ENCODE data around the gene DEFB125. TPM values are rescaled to one million over a fixed set of nuclear protein-coding genes. Genes with fewer than 3 reads are reported as not detected.

Gene DEFB125
- total RNA-seq, 1 experiment from 2014 or later, result not detected

- no peak for DNase-seq (ENCODE audit: low spot score)
- in situ Hi-C loops (cut with HindIII; ENCODE audit: low sequenced_read_pairs), result no loop called here
Measured at GRCh38 chr20:137668-138490, 50.4 kb downstream of the DEFB125 start.

- in situ Hi-C loops (cut with HindIII; ENCODE audit: low sequenced_read_pairs), result no loop called here
- no peak for DNase-seq (ENCODE audit: low spot score)
Measured at GRCh38 chr20:142290-142689, 54.8 kb downstream of the DEFB125 start, which contains the start of gene DEFB126. Gene DEFB126 (plus strand): TSS chr20:142590. CDS start chr20:142629, 39 bp downstream.

- DNase-seq (ENCODE audit: low spot score), result no peak
- in situ Hi-C loops (cut with HindIII; ENCODE audit: low sequenced_read_pairs), result no loop called here
Measured at GRCh38 chr20:145877-146276, 58.4 kb downstream of the DEFB125 start.

Other genes starting within 250 kb of the DEFB125 start
- gene DEFB126, start 54.9 kb downstream of the DEFB125 start, total RNA-seq (2014; rRNA removed; shearing (Covaris generic)), result not detected in 2 replicates
- gene DEFB127, start 69.8 kb downstream of the DEFB125 start, total RNA-seq (2014; rRNA removed; shearing (Covaris generic)), result not detected in 2 replicates
- not detected in 2 replicates for gene DEFB128, start 102.0 kb downstream of the DEFB125 start, total RNA-seq (2014; rRNA removed; shearing (Covaris generic))
- gene DEFB129, start 139.6 kb downstream of the DEFB125 start, total RNA-seq (2014; rRNA removed; shearing (Covaris generic)), result not detected in 2 replicates
- gene DEFB132, start 170.1 kb downstream of the DEFB125 start, total RNA-seq (2014; rRNA removed; shearing (Covaris generic)), result not detected in 2 replicates
- gene C20orf96, start 203.1 kb downstream of the DEFB125 start, total RNA-seq (2014; rRNA removed; shearing (Covaris generic)), result 1.0 and 4.5 TPM in 2 replicates
- gene ZCCHC3, start 209.9 kb downstream of the DEFB125 start, total RNA-seq (2014; rRNA removed; shearing (Covaris generic)), result 74.3 and 75.1 TPM in 2 replicates
- 9.6 and 12.4 TPM in 2 replicates for gene SOX12, start 237.9 kb downstream of the DEFB125 start, total RNA-seq (2014; rRNA removed; shearing (Covaris generic))

Measured in G401 (cell line).